ENCODE data around the gene DYSF. TPM values are rescaled to one million over a fixed set of nuclear protein-coding genes. Genes with fewer than 3 reads are reported as not detected.

The DYSF gene
- total and polyA plus RNA-seq, 7 donors = 38.3 to 208 (median 109) TPM

DNA sequence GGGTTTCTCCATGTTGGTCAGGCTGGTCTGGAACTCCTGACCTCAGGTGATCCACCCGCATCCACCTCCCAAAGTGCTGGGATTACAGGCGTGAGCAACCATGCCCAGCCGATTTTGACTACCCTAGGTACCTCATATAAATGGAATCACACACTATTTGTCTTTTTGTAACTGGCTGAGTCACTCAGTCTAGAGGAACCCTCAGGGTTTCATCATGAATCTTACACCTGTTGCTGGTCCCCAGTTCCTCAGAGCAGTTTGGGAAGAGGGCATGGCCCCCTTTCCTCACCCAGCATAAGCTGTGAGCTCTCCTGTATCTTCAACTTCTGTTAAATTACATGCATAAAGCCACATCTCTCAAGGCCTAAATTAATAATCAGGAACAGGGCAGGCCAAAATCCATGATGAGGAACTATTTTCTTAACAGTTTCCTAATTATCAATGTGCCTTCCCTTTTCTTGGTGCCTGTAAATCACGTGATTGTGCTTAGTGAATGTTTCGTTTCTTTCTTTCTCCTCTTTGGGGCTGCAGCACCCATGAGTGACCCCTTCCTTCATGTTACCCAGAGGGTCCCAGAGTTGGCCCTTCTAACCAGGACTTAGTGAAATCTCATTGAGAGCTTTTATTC, 20.9 kb downstream of the DYSF start:
- Histone ChIP-seq H3K4me1 (peaks cover 70% of the 10 kb centered on the region), H3K27me3 (ENCODE audit: insufficient read depth in 3 of 3, low read length in 2 of 3) (no peaks in the 10 kb centered on the region), H3K4me3 (no peak overlapping the region), H3K9me3 (no peaks in the 10 kb centered on the region), H3K27ac (peak overlapping the region; percentile 90), H3K36me3 (ENCODE audit: insufficient read depth in 1 of 2, low read depth in 1 of 2) (peaks cover 0 to 10% of the 10 kb centered on the region in 2 donors)
- TF ChIP-seq, protein P1, sequence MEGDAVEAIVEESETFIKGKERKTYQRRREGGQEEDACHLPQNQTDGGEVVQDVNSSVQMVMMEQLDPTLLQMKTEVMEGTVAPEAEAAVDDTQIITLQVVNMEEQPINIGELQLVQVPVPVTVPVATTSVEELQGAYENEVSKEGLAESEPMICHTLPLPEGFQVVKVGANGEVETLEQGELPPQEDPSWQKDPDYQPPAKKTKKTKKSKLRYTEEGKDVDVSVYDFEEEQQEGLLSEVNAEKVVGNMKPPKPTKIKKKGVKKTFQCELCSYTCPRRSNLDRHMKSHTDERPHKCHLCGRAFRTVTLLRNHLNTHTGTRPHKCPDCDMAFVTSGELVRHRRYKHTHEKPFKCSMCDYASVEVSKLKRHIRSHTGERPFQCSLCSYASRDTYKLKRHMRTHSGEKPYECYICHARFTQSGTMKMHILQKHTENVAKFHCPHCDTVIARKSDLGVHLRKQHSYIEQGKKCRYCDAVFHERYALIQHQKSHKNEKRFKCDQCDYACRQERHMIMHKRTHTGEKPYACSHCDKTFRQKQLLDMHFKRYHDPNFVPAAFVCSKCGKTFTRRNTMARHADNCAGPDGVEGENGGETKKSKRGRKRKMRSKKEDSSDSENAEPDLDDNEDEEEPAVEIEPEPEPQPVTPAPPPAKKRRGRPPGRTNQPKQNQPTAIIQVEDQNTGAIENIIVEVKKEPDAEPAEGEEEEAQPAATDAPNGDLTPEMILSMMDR (IDR thresholded peaks at IDR 0.05) = no peak
- DNase-seq = no peak
- WGBS, 3 donors = 77 to 93% (median 80%) methylated on average over 5 of the region's 5 CpGs
- ATAC-seq = peak in 1 of 4 donors; percentile 6
- intact Hi-C loops (cut with DNase I) = no loop called here

DNA sequence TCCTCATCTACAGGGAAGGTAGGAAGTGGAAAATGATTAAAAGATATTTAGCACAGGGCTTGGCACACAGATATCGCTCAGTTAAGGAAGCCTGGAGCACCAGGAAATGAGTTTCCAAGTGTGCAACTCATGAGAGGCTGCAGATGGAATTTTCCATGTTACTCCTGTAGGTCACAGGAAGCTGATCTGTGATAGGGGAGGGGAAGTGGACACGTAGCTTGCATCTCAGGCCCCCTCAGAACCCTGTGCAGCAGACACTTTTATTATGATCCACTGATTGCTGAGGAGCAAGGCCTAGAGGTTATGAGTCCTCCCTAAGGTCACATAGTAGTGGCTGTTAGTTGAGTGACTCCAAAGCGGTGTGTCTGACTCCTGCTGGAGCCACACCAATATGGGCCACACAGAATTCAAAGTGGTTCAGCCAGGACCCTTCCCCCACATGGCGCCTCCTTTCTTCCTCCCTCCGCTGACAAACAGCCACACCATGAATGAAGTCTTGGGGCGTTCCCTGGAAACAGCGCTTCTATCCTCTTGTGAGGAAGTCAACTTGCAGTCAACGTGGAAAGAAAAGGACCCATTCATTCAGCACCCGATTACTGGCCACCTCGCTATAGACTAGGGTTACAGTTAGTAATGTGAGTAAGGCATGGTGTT, 21.5 kb downstream of the DYSF start:
- intact Hi-C loops (cut with DNase I) = no loop called here
- TF ChIP-seq, protein P1 (IDR thresholded peaks at IDR 0.05) = no peak
- 45 to 67% (median 50%) methylated on average over 10 of the region's 10 CpGs for WGBS, 3 donors
- ATAC-seq (peak in 3 of 4 donors; percentile 3 to 21 (median 8)), DNase-seq (no peak)
- Histone ChIP-seq H3K27me3 (ENCODE audit: insufficient read depth in 3 of 3, low read length in 2 of 3) (no peaks in the 10 kb centered on the region), H3K4me1 (peaks cover 64% of the 10 kb centered on the region), H3K27ac (peak overlapping the region; percentile 90), H3K4me3 (no peak overlapping the region), H3K9me3 (no peaks in the 10 kb centered on the region), H3K36me3 (ENCODE audit: insufficient read depth in 1 of 2, low read depth in 1 of 2) (peaks cover 0 to 10% of the 10 kb centered on the region in 2 donors)

DNA sequence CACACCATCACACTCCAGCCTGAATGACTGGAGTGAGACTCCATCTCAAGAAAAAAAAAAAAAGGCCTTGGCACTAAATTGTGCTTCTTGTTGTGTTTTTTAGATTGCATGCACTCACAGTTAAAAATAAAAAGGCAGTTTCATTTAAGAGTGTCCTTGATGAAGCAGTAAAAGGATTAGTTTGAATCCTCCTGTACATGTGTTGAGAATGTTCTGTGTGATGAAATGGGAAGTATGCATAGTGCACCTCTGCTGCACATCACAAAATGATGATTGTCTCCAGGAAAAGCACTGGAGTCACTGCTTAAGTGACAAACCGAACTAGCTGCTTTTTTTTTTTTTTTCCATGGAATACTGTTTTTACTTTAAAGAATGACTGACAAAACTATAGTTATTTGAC, 23.1 kb downstream of the DYSF start:
- peak overlapping the region; percentile 90 for H3K27ac ChIP-seq
- H3K36me3 ChIP-seq (ENCODE audit: insufficient read depth in 1 of 2, low read depth in 1 of 2) = peaks cover 0 to 26% of the 10 kb centered on the region in 2 donors
- H3K27me3 ChIP-seq (ENCODE audit: insufficient read depth in 3 of 3, low read length in 2 of 3) = no peaks in the 10 kb centered on the region
- H3K4me1 ChIP-seq = peaks cover 52% of the 10 kb centered on the region
- H3K9me3 ChIP-seq = no peaks in the 10 kb centered on the region
- peak in 2 of 4 donors; percentile 68 to 72 for ATAC-seq
- 21 to 50% (median 24%) methylated on average over 1 of the region's 1 CpG for WGBS, 3 donors
- TF ChIP-seq, protein P1 (IDR thresholded peaks at IDR 0.05) = no peak
- H3K4me3 ChIP-seq = no peak overlapping the region
- DNase-seq = no peak
- intact Hi-C loops (cut with DNase I) = no loop called here

DNA sequence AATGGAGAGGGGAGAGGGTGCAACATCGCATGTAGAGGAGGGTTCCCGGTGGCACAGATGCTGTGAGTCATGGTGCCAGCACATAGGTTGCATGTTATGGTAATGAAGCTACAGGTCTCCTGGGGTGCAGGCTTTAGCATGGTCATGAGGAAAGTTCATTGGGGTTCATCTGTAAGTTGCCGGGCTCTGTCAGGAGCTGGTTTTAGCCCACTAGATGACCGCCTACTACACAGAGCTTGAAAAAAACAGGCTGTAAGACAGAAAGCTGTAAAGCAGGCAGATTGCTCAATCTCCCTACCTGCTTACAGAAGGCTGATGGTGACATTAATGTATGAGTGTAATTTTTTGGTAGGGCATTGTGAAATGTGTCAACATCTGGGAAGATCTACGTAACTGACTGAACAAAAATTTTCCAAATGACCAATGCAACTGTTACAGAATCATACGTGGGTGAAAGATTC, 23.9 kb downstream of the DYSF start:
- ATAC-seq (peak in 3 of 4 donors; percentile 32 to 65 (median 38)), DNase-seq (no peak)
- H3K27me3 ChIP-seq (ENCODE audit: insufficient read depth in 3 of 3, low read length in 2 of 3) = no peaks in the 10 kb centered on the region
- TF ChIP-seq, protein P1 (IDR thresholded peaks at IDR 0.05) = no peak
- H3K36me3 ChIP-seq (ENCODE audit: insufficient read depth in 1 of 2, low read depth in 1 of 2) = peaks cover 0 to 28% of the 10 kb centered on the region in 2 donors
- intact Hi-C loops (cut with DNase I) = no loop called here
- H3K9me3 ChIP-seq = no peaks in the 10 kb centered on the region
- peaks cover 49% of the 10 kb centered on the region for H3K4me1 ChIP-seq
- peak overlapping the region; percentile 90 for H3K27ac ChIP-seq
- WGBS, 3 donors = 46 to 76% (median 50%) methylated on average over 6 of the region's 6 CpGs
- H3K4me3 ChIP-seq = no peak overlapping the region

Data from psoas muscle (tissue), 8 donors.